GM19455 (cell line): ENCODE results near the gene RHOT2.
"Not testable (repeated sequence)": the region's sequence is repeated elsewhere in the genome, so short reads cannot be mapped to it uniquely, and the experiment has no call there.

Source experiments
- ATAC-seq: cut with Tn5 transposase; IDR thresholded peaks from one replicate; pipeline ENCODE4 v1.9.1; 2021; ENCODE audit not compliant: unreplicated experiment

RHOT2 gene

DNA sequence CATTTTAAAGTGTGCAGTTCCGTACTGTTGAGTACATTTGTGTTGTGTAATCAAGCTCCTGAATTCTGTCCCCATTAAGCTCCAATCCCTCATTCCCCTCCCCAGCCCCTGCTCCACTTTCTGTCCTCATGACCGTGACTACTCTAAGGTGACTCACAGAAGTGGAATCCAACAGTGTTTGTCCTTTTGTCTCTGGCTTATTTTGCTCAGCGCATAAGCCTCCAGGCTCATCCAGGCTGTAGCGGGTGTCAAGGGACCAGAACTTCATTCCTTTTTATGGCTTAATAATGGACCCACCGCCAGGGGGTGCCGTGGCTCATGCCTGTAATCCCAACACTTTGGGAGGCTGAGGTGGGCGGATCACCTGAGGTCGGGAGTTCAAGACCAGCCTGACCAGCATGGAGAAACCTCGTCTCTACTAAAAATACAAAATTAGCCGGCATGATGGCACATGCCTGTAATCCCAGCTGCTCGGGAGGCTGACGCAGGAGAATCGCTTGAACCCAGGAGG is 44.9 kb downstream of the RHOT2 start:
- not testable (repeated sequence) for ATAC-seq

DNA sequence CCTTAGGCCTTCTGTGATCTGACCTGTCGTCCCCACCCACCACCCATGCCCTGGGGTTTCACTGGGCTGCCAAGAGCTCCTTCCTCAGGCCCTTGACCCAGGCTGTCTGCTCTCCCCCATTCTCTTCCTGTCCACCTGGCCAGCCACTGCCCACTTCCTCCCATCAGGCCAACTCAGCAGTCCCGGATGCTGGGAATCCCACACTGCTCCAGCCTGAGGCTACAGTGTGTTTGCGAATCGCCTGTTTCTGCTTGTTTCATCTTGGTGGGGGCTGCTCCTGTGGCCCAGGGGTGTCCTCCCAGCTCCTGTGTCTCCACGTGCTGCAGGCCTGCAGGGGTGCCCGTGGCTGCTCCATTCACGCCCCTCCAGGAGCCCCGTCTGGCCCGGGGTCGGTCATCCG is 46.1 kb downstream of the RHOT2 start:
- no peak for ATAC-seq

DNA sequence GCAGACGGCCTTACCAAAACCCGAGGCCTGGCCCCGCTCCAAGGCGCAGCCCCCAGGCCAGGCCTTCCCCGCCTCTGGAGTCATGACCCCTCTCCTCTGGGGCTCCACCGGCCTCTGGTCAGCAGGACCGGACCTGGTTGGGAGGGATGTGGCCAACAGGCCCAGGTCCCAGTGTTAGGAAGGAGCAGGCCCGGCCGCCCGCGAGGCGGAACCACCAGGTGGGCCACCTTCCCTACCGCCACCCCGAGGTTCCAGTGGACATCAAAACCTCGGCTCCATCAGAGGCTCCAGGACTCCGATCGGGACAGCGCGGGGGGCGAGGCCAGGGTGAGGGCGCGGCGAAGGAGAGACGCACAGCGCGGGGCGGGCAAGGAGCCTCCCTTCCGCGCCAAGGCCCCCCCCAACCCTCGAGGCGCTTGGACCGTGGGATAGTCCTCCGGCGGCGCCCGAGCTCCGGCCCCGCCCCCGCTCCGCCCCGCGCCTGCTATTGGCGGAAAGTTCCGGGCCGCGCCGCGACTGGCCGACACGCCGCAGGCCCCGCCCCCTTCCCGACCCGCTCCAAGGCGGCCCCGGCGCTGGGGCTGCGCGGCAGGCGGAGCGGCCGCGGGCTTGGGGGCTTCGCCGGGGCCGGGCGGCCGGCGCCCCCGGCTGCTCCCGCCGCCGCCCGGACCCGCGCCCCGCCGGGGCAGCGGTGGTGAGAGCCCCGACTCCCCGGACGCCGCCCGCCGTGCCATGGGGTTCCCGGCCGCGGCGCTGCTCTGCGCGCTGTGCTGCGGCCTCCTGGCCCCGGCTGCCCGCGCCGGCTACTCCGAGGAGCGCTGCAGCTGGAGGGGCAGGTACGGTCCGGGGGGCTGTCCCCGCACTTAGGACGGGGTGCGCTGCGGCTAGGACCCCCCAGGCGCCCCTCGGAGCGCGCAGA is 46.9 kb downstream of the RHOT2 start, which contains the start of gene METRN:
Gene METRN (plus strand): TSS at position 561 of the 919 bp plus-strand sequence. CDS start 172 bp downstream, at position 733.
- no peak for ATAC-seq

DNA sequence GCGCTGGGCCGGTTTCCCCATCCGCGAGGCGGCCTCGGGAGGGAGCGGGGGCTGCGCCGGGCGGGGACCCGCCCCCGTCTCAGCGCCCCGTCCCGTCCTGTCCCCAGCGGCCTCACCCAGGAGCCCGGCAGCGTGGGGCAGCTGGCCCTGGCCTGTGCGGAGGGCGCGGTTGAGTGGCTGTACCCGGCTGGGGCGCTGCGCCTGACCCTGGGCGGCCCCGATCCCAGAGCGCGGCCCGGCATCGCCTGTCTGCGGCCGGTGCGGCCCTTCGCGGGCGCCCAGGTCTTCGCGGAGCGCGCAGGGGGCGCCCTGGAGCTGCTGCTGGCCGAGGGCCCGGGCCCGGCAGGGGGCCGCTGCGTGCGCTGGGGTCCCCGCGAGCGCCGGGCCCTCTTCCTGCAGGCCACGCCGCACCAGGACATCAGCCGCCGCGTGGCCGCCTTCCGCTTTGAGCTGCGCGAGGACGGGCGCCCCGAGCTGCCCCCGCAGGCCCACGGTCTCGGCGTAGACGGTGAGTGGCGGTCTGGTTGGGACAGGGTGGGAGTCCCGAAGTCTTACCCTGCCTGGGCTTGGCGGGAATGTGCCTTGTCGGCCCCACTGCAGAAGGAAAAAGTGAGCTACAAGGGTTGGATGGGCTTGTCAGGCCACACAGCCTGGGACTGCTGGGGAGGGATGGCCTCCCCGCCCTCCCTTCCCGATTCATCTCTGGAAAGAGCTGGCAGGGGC is 47.7 kb downstream of the RHOT2 start:
- no peak for ATAC-seq

DNA sequence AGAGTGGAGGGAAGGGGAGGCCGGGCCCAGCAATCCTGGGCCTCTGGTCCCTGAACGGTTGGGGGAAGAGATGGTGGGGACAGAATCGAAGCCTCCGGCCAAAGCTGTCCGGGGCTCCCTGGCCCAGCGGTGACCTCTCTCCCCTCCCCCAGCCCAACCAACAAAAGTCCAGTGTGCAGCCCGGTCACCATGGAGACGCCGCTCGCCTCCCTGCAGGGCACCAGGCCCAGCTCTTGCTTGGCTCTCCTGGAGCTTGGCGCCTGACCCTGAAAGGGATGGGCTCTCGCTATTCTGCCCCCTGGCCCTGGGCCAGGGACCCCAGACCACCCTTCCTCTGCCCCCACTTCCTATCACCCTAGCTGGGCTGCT is 48.3 kb downstream of the RHOT2 start:
- no peak for ATAC-seq

DNA sequence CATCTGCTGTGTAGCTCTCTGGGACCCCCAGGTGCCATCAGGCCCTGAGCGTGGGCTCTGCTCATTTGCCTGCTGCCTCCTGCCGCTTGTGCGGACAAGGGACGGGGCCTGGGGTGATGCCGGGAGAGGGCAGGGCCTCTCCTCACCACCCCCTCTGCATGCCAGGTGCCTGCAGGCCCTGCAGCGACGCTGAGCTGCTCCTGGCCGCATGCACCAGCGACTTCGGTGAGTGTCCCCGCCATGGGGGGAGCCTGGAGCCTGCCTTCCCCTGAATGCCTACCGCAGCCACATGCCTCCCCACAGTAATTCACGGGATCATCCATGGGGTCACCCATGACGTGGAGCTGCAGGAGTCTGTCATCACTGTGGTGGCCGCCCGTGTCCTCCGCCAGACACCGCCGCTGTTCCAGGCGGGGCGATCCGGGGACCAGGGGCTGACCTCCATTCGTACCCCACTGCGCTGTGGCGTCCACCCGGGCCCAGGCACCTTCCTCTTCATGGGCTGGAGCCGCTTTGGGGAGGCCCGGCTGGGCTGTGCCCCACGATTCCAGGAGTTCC is 48.9 kb downstream of the RHOT2 start:
- no peak for ATAC-seq

DNA sequence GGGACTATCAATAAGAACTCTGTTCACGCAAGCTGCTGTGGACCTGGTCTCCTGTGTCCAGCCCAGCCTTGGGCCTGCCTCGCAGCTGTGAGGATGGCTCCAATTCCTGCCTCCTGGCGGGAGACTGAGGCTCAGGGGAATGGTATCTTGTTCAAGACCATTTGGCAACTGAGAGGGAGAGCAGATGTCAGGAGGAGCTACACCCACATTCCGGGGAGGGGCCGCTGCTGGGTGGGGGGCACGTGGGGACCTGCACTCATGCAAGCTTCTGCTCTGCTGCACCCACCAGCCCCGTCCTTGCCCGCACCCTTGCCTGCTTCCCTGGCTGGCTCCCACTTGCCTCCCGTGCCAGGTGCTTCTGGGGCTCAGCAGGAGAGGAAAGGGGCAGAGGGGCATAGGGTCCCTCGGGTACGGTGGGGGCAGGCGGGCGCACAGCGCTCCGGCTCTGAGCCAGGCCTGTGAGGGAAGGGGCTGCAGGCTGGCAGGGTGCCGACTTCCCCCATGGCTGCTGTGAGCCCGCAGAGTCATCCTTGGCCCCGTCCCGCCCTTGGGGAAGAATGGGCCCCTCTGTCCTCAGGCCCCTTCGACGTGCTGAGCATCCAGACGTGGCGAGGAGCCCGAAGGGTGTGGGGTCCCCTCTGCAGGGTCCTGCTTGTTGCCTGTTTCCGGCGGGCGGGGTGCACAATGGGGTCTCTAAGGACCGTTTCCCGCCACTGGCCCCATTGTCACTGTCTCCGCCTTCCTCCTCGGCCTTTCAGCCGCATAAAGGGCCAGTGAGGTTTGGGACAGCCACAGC is 49.7 kb downstream of the RHOT2 start:
- ATAC-seq = no peak

DNA sequence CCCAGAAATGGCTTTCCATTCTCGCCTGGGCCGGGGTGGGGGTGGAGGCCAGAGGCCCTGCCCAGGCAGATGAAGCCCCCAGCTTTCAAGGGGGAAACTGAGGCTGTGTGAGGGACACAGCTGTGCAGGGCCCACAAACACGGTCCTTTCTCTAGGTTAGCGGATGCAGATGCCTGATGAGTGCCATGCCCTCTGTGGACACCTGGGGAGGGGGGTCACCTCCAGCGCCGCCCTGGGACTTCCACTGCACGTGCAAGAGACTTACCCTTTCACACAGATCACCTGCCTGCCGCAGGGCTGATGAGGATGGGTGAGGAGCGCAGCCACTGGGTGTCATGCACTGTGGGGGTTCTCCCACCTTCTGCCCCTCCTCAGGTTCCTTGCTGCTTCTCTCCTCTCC is 50.5 kb downstream of the RHOT2 start:
- ATAC-seq = no peak

DNA sequence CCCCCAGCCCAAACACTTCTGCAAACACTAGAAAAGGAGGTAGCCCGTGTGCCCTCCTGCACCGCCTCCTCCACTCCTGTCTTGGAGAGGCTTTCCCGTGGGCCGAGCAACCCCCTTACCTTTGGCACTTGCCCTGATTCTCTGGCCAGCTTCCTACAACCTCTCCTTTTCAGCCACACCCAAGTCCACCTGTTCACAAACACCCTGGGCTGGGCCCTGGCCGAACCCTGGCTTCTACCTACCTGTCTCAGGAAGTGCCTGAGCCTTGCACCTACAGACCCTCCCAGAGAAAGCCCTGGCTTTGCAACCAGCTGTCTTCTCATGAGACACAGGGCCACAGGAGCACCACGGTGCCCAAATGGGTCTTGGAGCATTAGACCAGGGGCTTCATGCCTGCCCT is 51.0 kb downstream of the RHOT2 start:
- ATAC-seq = no peak

DNA sequence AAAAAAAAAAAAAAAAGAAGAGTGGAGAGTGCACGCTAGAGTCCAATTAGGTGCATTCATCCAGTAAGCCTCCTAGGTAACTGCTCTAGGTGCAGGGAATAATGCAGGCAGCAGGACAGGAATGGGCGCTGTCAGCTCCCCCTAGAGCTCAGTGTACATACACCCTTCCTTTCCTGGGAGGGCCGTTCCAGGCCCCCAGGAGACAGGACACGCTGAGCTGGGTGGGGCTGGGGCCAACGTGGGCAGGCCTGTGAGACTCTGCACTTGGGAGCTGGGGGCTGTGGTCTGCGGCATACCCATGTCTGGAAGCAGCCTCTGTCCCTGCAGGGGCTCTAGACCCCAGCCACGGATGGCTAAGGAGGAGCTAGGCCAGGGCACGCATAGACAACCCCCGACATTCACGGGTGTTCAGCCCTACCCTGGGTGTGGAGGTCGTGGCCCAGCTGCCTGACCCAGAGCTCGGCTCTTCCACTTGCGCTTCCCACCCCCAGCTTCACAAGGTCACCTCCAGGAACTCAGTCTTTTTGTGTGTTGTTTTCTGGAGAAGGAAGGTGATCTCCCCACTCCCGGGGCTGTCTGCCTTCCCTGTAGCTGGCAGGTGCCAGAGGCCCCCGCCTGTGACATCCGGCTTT is 52.0 kb downstream of the RHOT2 start:
- ATAC-seq = no peak

DNA sequence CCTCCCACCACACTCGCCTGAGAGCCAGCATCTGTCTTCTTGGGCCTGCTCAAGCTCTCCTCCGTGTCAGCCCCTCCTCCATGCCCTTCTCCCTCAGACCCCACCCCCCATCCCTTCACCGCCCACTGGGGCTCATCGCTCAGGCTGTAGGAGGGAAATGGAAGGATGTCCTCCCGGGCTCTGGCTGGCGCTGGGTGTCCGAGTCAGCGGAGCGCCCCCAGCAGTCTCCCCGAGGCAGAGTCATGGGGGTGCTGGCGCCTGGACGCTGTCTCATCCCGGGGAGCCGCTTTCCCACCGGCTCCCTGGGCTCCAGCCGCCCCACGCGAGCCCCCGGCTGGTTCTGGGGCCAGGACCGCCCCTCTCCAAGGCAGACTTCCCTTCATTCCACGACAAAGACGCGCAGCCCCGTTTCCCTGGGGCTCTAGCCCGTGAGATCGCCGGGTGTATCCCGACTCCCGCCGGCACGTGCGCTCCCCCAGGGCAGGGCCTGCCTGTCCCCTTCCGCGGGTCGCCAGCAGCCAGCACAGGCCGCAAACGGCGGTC is 52.6 kb downstream of the RHOT2 start:
- ATAC-seq = no peak

DNA sequence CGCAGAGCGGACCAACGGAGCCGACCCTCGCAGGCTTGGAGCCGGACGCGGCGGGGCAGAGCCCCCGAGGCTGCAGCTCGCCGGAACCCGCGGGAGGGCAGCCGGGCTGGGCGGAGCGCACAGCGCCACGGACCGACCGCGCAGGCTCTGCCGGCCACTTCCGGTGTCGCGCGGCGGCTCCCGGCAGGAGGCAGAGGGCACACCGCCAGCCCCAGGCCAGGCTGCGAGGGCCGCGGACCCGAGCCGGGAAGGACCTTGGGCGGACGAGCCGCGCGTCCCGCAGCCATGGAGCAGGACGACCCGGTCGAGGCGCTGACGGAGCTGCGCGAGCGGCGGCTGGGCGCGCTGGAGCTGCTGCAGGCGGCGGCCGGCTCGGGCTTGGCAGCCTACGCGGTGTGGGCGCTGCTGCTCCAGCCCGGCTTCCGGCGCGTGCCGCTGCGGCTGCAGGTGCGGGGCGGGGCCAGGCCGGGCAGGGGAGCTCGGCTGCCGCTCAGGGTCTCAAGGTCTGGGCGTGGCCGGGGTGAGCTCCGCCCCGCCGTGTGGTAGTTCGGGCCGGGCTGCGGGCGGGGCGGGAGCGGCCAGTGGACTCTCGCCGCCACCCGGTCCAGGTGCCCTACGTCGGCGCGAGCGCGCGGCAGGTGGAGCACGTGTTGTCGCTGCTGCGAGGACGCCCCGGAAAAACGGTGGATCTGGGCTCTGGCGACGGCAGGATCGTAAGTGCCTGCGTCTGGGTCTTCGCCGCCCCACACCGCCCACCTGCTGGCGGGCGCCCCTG is 53.2 kb downstream of the RHOT2 start, which contains the start of gene ANTKMT:
Gene ANTKMT (plus strand): TSS at position 157 of the 775 bp plus-strand sequence. CDS start 129 bp downstream, at position 286.
- ATAC-seq = peak; percentile 62

DNA sequence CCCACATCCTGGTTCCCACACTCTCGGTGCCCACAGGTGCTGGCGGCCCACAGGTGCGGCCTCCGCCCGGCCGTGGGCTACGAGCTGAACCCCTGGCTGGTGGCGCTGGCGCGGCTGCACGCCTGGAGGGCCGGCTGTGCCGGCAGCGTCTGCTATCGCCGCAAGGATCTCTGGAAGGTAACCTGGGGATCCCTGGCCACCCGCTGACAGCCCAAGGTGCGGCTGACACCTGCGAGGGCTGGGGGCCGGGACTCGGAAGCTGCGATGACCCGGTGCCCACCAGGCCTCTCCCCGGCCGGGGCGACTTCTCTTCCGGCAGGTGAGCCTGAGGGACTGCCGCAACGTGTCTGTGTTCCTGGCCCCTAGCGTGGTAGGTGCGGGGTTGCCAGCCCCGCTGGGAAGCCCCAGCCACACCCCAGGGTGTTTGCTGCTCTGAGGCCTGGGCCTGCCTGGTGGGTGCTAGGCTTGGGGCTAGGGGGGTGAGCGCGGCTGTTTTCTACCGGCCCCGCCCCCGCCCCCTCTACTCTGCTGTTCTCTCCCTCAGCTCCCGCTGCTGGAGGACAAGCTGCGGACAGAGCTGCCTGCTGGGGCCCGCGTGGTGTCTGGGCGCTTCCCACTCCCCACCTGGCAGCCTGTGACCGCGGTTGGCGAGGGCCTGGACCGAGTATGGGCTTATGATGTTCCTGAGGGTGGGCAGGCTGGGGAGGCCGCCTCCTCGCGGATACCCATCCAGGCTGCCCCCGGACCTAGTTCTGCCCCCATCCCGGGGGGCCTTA is 54.0 kb downstream of the RHOT2 start:
- ATAC-seq = no peak

DNA sequence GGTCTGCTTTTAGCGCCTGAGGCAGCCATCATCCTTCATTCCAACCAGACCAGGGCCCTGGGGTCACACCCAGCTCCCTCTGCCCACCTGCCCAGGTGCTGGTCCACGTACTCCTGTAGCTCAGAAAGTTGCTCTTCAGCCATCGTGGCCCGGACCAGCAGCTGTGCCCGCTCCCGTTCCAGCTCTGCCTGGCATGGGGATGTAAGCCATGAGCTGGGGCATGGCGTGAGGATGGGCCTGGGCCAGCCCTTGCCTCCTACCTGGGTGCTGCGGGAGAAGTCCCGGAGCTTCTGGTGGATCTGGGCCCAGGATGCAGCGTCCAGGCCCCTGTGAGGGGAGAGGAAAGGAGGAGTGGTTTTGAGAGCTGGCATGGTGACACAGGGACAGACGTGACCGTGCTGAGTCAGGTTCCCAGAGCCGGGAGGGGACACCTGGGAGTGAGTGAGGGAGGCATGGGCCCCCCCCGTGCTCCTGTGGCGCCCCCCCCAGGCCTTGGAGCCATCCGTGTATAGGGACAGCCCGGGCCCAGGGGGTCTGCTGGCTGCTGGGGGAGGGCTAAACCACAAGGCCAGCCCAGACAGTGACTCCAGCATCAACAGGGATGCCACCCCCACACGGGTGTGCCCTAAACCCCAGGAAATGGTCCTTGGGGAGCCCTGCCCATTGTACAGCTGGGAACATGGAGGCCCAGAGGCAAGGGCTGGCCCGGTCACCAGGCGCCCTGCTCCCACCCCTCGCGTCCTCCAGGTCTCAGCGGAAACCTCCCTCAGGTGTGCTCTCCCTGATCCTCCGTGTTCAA is 55.1 kb downstream of the RHOT2 start:
- no peak for ATAC-seq

DNA sequence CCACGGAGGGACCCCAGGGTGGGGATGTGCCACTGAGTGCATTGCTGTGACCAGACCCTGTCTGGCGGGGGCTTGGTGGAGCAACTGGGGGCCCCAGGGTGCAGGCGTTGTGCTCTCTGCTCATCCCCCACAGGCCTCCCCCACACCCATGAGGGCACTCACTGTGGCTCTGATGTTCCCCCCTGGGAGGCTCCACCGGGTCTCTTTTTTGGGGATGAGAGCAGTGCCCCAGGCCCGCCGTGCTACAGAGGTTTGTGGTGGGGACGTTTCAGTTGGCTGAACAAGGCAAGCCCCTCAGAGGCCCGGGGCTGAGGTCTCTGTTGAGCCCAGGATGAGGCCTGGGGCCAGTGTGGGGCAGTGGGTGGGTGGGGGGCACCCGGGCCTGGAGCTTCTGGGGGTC is 55.8 kb downstream of the RHOT2 start:
- ATAC-seq = no peak
